SK-N-SH (cell line): ENCODE results near the gene ARHGEF7. TPM values are rescaled to one million over a fixed set of nuclear protein-coding genes. Genes with fewer than 3 reads are reported as not detected.

Source experiments
- CTCF ChIA-PET: fragments of 300-600, 350-600 bp; formaldehyde crosslinking; extraction: SDS; loops from one replicate; lab custom pipeline; 2021; lab: Yijun Ruan, JAX
- POLR2A ChIA-PET: fragments of 350-600 bp; sonication (Branson Sonifier 250); formaldehyde crosslinking; extraction: SDS; loops from one replicate; lab custom pipeline; 2020; ENCODE audit warnings: antibody characterized with exemption, inconsistent platforms; lab: Yijun Ruan, JAX
- DNase-seq: peaks from one replicate; pipeline ENCODE4 v3.0.0; 2012
- H2AFZ ChIP-seq: fragments of 200-600 bp; sonication (generic); 2 replicates; pipeline ENCODE4 v1.8.1; 2016; ENCODE audit warnings: antibody characterized with exemption, mild to moderate bottlenecking, low read depth
- H3F3A ChIP-seq: fragments of 200-600 bp; sonication (generic); replicated peaks from 2 replicates; pipeline ENCODE3; 2016; ENCODE audit warnings: antibody characterized with exemption, mild to moderate bottlenecking; ENCODE audit not compliant: insufficient read depth
- H3K27ac ChIP-seq, 2 experiments: fragments of 200-500 bp in 1 of 2; fragments of 200-600 bp in 1 of 2; sonication (Bioruptor generic) in 1 of 2; sonication (generic), shearing (Covaris generic) in 1 of 2; 2 replicates each; pipeline versions ENCODE4 v1.5.1 to v1.6.1; 2014 to 2016; ENCODE audit warnings: low read depth in 2 of 2, inconsistent platforms in 1 of 2, low read length in 1 of 2, mild to moderate bottlenecking in 1 of 2, mixed read lengths in 1 of 2
- H3K27me3 ChIP-seq: fragments of 200-600 bp; sonication (generic), shearing (Covaris generic); 2 replicates; pipeline ENCODE4 v1.6.1; 2016; ENCODE audit warnings: mixed run types; ENCODE audit not compliant: insufficient read depth
- H3K36me3 ChIP-seq, 2 experiments: fragments of 200-500 bp in 1 of 2; fragments of 200-600 bp in 1 of 2; sonication (Bioruptor generic) in 1 of 2; sonication (generic) in 1 of 2; replicated peaks in 1 of 2; 2 replicates each; pipeline versions ENCODE3 to v1.5.1; 2014 to 2016; ENCODE audit warnings: low read length in 1 of 2, mild to moderate bottlenecking in 1 of 2; ENCODE audit not compliant: insufficient read depth in 2 of 2, control insufficient read depth in 1 of 2
- H3K4me1 ChIP-seq, 2 experiments: fragments of 200-500 bp in 1 of 2; fragments of 200-600 bp in 1 of 2; sonication (Bioruptor generic) in 1 of 2; sonication (generic), shearing (Covaris generic) in 1 of 2; 2 replicates each; pipeline versions ENCODE4 v1.5.1 to v1.6.1; 2014 to 2016; ENCODE audit warnings: low read depth in 1 of 2, low read length in 1 of 2, mixed run types in 1 of 2; ENCODE audit not compliant: insufficient read depth in 2 of 2, control insufficient read depth in 1 of 2
- H3K4me2 ChIP-seq: fragments of 200-600 bp; sonication (generic), shearing (Covaris generic); 2 replicates; pipeline ENCODE4 v1.6.1; 2017; ENCODE audit warnings: mixed run types
- H3K4me3 ChIP-seq, 2 experiments: fragments of 200-500 bp in 1 of 2; fragments of 200-600 bp in 1 of 2; sonication (Bioruptor generic) in 1 of 2; sonication (generic), shearing (Covaris generic) in 1 of 2; 2 replicates each; pipeline versions ENCODE4 v1.5.1 to v1.8.1; 2014 to 2016; ENCODE audit warnings: low read depth in 2 of 2, inconsistent platforms in 1 of 2, low read length in 1 of 2, mild to moderate bottlenecking in 1 of 2, mixed read lengths in 1 of 2, moderate library complexity in 1 of 2
- H3K79me2 ChIP-seq: fragments of 200-600 bp; sonication (generic); 2 replicates; pipeline ENCODE4 v1.8.1; 2017; ENCODE audit warnings: mild to moderate bottlenecking; ENCODE audit not compliant: insufficient read depth
- H3K9ac ChIP-seq: fragments of 200-600 bp; sonication (generic); 2 replicates; pipeline ENCODE4 v1.6.1; 2017; ENCODE audit warnings: mixed run types
- H3K9me2 ChIP-seq: fragments of 200-600 bp; sonication (generic); 2 replicates; pipeline ENCODE4 v1.6.1; 2017; ENCODE audit warnings: mixed run types
- H3K9me3 ChIP-seq: fragments of 200-600 bp; sonication (generic); 2 replicates; pipeline ENCODE4 v1.6.1; 2017; ENCODE audit warnings: mixed run types, mild to moderate bottlenecking, moderate library complexity
- H4K20me1 ChIP-seq: fragments of 200-600 bp; sonication (generic); 2 replicates; pipeline ENCODE4 v1.6.1; 2017; ENCODE audit warnings: mild to moderate bottlenecking, mixed run types; ENCODE audit not compliant: insufficient read depth
- CTCF ChIP-seq: fragments of 200-600 bp; sonication (generic); IDR thresholded peaks from 2 replicates; pipeline ENCODE4 v1.6.1; 2017; ENCODE audit warnings: antibody characterized with exemption, mild to moderate bottlenecking, moderate library complexity
- ELF1 ChIP-seq: IDR thresholded peaks from 2 replicates; pipeline ENCODE4 v1.4.0; 2012
- EZH2phosphoT487 ChIP-seq: fragments of 200-600 bp; sonication (generic); IDR thresholded peaks from 2 replicates; pipeline ENCODE4 v1.6.1; 2017; ENCODE audit warnings: low read depth, mixed run types, mild to moderate bottlenecking, antibody characterized with exemption, moderate library complexity, borderline replicate concordance
- FOSL2 ChIP-seq: IDR thresholded peaks from 2 replicates; pipeline ENCODE4 v1.4.0; 2012; ENCODE audit warnings: low read depth, mild to moderate bottlenecking, moderate library complexity, borderline replicate concordance
- FOXJ3 ChIP-seq: sonication (generic); formaldehyde crosslinking; IDR thresholded peaks from 2 replicates; pipeline ENCODE4 v1.5.1; 2020; ENCODE audit warnings: mild to moderate bottlenecking, missing genetic modification reagents
- GABPA ChIP-seq: IDR thresholded peaks from 2 replicates; pipeline ENCODE4 v1.4.0; 2012; ENCODE audit warnings: low read depth, mild to moderate bottlenecking
- JUND ChIP-seq: IDR thresholded peaks from 2 replicates; pipeline ENCODE4 v1.4.0; 2012
- MEF2A ChIP-seq: IDR thresholded peaks from 2 replicates; pipeline ENCODE4 v1.4.0; 2012; ENCODE audit warnings: low read depth, borderline replicate concordance
- NRF1 ChIP-seq: IDR thresholded peaks from 2 replicates; pipeline ENCODE4 v1.6.1; 2012; ENCODE audit warnings: low read depth, mild to moderate bottlenecking, low read length
- PBX3 ChIP-seq: IDR thresholded peaks from 2 replicates; pipeline ENCODE4; 2012
- POLR2AphosphoS5 ChIP-seq: IDR thresholded peaks from 2 replicates; pipeline ENCODE4 v1.6.1; 2012; ENCODE audit warnings: low read depth, low read length
- RAD21 ChIP-seq: IDR thresholded peaks from 2 replicates; pipeline ENCODE4 v1.6.1; 2012; ENCODE audit warnings: mild to moderate bottlenecking, low read length
- RCOR1 ChIP-seq: fragments of 150-350 bp; IDR thresholded peaks from 2 replicates; pipeline ENCODE4 v1.6.1; 2017; ENCODE audit warnings: antibody characterized with exemption, low read length
- RXRA ChIP-seq: IDR thresholded peaks from 2 replicates; pipeline ENCODE4 v1.4.0; 2012; ENCODE audit warnings: low read depth, mild to moderate bottlenecking, borderline replicate concordance
- SMC3 ChIP-seq: IDR thresholded peaks from 2 replicates; pipeline ENCODE4 v1.6.1; 2012; ENCODE audit warnings: low read depth, low read length, improper control_type of control experiment
- TAF1 ChIP-seq: IDR thresholded peaks from 2 replicates; pipeline ENCODE4 v1.6.1; 2012; ENCODE audit warnings: low read depth, mild to moderate bottlenecking, low read length, moderate library complexity, borderline replicate concordance
- TEAD4 ChIP-seq: IDR thresholded peaks from 2 replicates; pipeline ENCODE4 v1.4.0; 2012; ENCODE audit warnings: mild to moderate bottlenecking, borderline replicate concordance; ENCODE audit not compliant: insufficient read depth
- YY1 ChIP-seq: IDR thresholded peaks from 2 replicates; pipeline ENCODE4 v1.4.0; 2012; ENCODE audit warnings: low read depth, mild to moderate bottlenecking
- WGBS: methylation state at CpG from one replicate; pipeline ENCODE4 v1.1.6; 2017; ENCODE audit warnings: low lambda C conversion rate; 5-methylcytosine and 5-hydroxymethylcytosine counted together
- polyA plus RNA-seq, 3 experiments: library from polyadenylated mRNA; depleted of rRNA; stranded (reverse); fragments of >200 nt; gene quantifications; 2 replicates each; pipeline ENCODE4 v1.2.3, GENCODE V29; 2012
- TF ChIP-seq, protein P1 (sequence below): IDR thresholded peaks from 2 replicates; pipeline ENCODE4 v1.6.1; 2012; ENCODE audit warnings: mild to moderate bottlenecking, low read depth, low read length, moderate library complexity
- TF ChIP-seq, protein P2 (sequence below): IDR thresholded peaks from 2 replicates; pipeline ENCODE4 v1.4.0; 2012; ENCODE audit warnings: low read depth, borderline replicate concordance

The ARHGEF7 gene
- polyA plus RNA-seq, 1 of the 3 experiments (the other 2 are of a cell fraction) = 21.6 TPM

- Histone ChIP-seq H3K4me3 (no peak overlapping the region), H3K4me2 (no peak overlapping the region), H3K27ac (no peak overlapping the region), H3K9ac (no peak overlapping the region), H3K9me2 (no peaks in the 10 kb centered on the region), H3K36me3 (peaks cover 20 to 32% of the 10 kb centered on the region in 2 experiments), H2AFZ (no peak overlapping the region), H3F3A (no peaks in the 10 kb centered on the region), H3K4me1 (peaks cover 0 to 6% of the 10 kb centered on the region in 2 experiments; a peak in 1 of 4 replicates), H3K79me2 (peaks cover 93% of the 10 kb centered on the region), H4K20me1 (peaks cover 58% of the 10 kb centered on the region), H3K9me3 (no peaks in the 10 kb centered on the region), H3K27me3 (no peaks in the 10 kb centered on the region)
- CTCF ChIA-PET = interaction anchor here (1.2 kb wide), 1 partner anchor 9 kb away, joined by 3 read pairs; no protein-coding TSS in a partner anchor
- POLR2A ChIA-PET = no interaction called here
- no peak for DNase-seq
- TF ChIP-seq PBX3 = no peak
- TF ChIP-seq CTCF = no peak
- no peak for TF ChIP-seq TAF1
- no peak for TF ChIP-seq FOXJ3 (CRISPR knock-in tag)
- no peak for TF ChIP-seq RCOR1
- no peak for TF ChIP-seq YY1
- no peak for TF ChIP-seq MEF2A
- TF ChIP-seq GABPA = no peak
- no peak for TF ChIP-seq JUND
- TF ChIP-seq, all 33 proteins: peak for 0
- 96% methylated on average over 3 of the region's 3 CpGs for WGBS
These were observed 56.0 kb downstream of the ARHGEF7 start for GRCh38 chr13:111171112-111171511.

- Histone ChIP-seq H3F3A (no peaks in the 10 kb centered on the region), H3K4me2 (no peak overlapping the region), H3K9me2 (no peaks in the 10 kb centered on the region), H4K20me1 (peaks cover 54% of the 10 kb centered on the region), H3K9me3 (no peaks in the 10 kb centered on the region), H3K9ac (no peak overlapping the region), H3K79me2 (peaks cover 93% of the 10 kb centered on the region), H3K27ac (no peak overlapping the region)
- 100% methylated on average over 2 of the region's 2 CpGs for WGBS
- CTCF ChIA-PET = no interaction called here
- no peak for DNase-seq
- TF ChIP-seq YY1 = no peak
- no peak for TF ChIP-seq FOSL2
- TF ChIP-seq JUND = no peak
- no peak for TF ChIP-seq ELF1
- TF ChIP-seq, protein P1, sequence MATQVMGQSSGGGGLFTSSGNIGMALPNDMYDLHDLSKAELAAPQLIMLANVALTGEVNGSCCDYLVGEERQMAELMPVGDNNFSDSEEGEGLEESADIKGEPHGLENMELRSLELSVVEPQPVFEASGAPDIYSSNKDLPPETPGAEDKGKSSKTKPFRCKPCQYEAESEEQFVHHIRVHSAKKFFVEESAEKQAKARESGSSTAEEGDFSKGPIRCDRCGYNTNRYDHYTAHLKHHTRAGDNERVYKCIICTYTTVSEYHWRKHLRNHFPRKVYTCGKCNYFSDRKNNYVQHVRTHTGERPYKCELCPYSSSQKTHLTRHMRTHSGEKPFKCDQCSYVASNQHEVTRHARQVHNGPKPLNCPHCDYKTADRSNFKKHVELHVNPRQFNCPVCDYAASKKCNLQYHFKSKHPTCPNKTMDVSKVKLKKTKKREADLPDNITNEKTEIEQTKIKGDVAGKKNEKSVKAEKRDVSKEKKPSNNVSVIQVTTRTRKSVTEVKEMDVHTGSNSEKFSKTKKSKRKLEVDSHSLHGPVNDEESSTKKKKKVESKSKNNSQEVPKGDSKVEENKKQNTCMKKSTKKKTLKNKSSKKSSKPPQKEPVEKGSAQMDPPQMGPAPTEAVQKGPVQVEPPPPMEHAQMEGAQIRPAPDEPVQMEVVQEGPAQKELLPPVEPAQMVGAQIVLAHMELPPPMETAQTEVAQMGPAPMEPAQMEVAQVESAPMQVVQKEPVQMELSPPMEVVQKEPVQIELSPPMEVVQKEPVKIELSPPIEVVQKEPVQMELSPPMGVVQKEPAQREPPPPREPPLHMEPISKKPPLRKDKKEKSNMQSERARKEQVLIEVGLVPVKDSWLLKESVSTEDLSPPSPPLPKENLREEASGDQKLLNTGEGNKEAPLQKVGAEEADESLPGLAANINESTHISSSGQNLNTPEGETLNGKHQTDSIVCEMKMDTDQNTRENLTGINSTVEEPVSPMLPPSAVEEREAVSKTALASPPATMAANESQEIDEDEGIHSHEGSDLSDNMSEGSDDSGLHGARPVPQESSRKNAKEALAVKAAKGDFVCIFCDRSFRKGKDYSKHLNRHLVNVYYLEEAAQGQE = no peak
- no peak for TF ChIP-seq RXRA
- TF ChIP-seq TEAD4 = no peak
- no peak for TF ChIP-seq MEF2A
- no peak for TF ChIP-seq RCOR1
- TF ChIP-seq, protein P2, sequence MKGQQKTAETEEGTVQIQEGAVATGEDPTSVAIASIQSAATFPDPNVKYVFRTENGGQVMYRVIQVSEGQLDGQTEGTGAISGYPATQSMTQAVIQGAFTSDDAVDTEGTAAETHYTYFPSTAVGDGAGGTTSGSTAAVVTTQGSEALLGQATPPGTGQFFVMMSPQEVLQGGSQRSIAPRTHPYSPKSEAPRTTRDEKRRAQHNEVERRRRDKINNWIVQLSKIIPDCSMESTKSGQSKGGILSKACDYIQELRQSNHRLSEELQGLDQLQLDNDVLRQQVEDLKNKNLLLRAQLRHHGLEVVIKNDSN = no peak
- TF ChIP-seq PBX3 = no peak
- no peak for TF ChIP-seq RAD21
- no peak for TF ChIP-seq NRF1
- no peak for TF ChIP-seq POLR2AphosphoS5
- no peak for TF ChIP-seq SMC3
- TF ChIP-seq EZH2phosphoT487 = no peak
- TF ChIP-seq, all 33 proteins: peak for 0
- peaks cover 20 to 32% of the 10 kb centered on the region in 2 experiments for H3K36me3 ChIP-seq
- H3K4me1 ChIP-seq = peaks cover 0 to 9% of the 10 kb centered on the region in 2 experiments; a peak in 1 of 4 replicates
- POLR2A ChIA-PET = no interaction called here
- no peaks in the 10 kb centered on the region for H3K27me3 ChIP-seq
- H2AFZ ChIP-seq = no peak overlapping the region
- no peak overlapping the region for H3K4me3 ChIP-seq
These were observed 56.5 kb downstream of the ARHGEF7 start for GRCh38 chr13:111171629-111172028.
